Thyroid gland (tissue), 4 donors: ENCODE measurements around the gene ACP4. TPM values are rescaled to one million over a fixed set of nuclear protein-coding genes. Genes with fewer than 3 reads are reported as not detected.

Experiments
- DNase-seq, 2 donors: peaks; one replicate each; pipeline ENCODE4 v3.0.0-alpha.2; 2019
- H3K27ac ChIP-seq, 3 donors: fragments of 200-600 bp; sonication (generic); 1 replicate in 2 of 3; 2 replicates in 1 of 3; pipeline ENCODE4 v1.5.1; 2016 to 2019; ENCODE audit warnings: mild to moderate bottlenecking in 1 of 3, moderate library complexity in 1 of 3
- H3K27me3 ChIP-seq: fragments of 200-600 bp; sonication (generic); one replicate; pipeline ENCODE4 v1.5.1; 2019
- H3K36me3 ChIP-seq, 2 donors: fragments of 200-600 bp; sonication (generic); one replicate each; pipeline ENCODE4 v1.5.1; 2016 to 2019
- H3K4me1 ChIP-seq, 2 donors: fragments of 200-600 bp; sonication (generic); one replicate each; pipeline ENCODE4 v1.5.1; 2017 to 2019
- H3K4me3 ChIP-seq, 3 donors: fragments of 200-600 bp; sonication (generic); replicated peaks in 1 of 3; 1 replicate in 2 of 3; 2 replicates in 1 of 3; pipeline ENCODE4 v1.5.1; 2016; ENCODE audit warnings: mild to moderate bottlenecking in 1 of 3
- H3K9me3 ChIP-seq: fragments of 200-600 bp; sonication (generic); one replicate; pipeline ENCODE4 v1.5.1; 2017
- POLR2A ChIP-seq, 2 donors: fragments of 450-650 bp; IDR thresholded peaks; one replicate each; pipeline ENCODE4 v1.6.1; 2017; ENCODE audit warnings: antibody characterized with exemption in 2 of 2, mild to moderate bottlenecking in 2 of 2, moderate library complexity in 1 of 2
- WGBS, 2 donors: methylation state at CpG; one replicate each; pipeline ENCODE4 v1.1.5; 2017; 5-methylcytosine and 5-hydroxymethylcytosine counted together
- intact Hi-C: fragments of 100-400 bp; cut with DNase I; formaldehyde crosslinking; loops from one replicate; pipeline ENCODE4 v1.15.1; 2023
- total RNA-seq, 4 donors: library from RNA; depleted of rRNA; stranded (reverse); fragments of >200 nt; gene quantifications; one replicate each; pipeline ENCODE4 v1.2.3, GENCODE V29; 2016
- TF ChIP-seq, protein P1 (sequence below), 6 experiments: fragments of 200-600 bp in 3 of 6; fragments of 450-650 bp in 3 of 6; sonication (generic) in 3 of 6; IDR thresholded peaks; one replicate each; pipeline ENCODE4 v1.5.1; 2016 to 2019; ENCODE audit warnings: antibody characterized with exemption in 6 of 6, mild to moderate bottlenecking in 2 of 6, inconsistent platforms in 1 of 6, moderate library complexity in 1 of 6

ACP4 gene
- total RNA-seq, 4 donors from 2014 or later, result not detected

DNA sequence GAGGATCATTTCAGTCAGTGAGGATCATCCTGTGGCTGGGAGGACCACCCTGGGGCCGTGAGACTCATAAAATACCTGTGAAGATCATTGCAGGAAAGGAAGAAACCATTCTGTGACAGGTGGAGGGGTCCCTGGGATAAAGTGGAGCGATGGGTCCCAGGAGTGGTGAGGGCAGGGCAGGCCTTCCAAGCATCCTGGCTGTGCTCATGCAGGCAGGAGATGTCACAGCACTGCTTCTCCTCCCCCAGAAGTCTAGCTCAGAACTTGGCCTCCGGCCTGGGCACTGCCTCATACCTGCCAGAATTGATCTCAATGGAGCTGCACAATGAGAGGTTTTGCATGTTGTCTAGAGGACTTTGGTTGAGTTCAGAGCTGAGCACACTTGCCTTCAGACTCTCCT lies 22.3 kb downstream of the ACP4 start:
- no peak for DNase-seq
- no peaks in the 10 kb centered on the region for H3K27me3 ChIP-seq
- 80 to 84% methylated on average over 3 of the region's 3 CpGs for WGBS, 2 donors
- intact Hi-C loops, result no loop called here
- H3K9me3 ChIP-seq, result no peaks in the 10 kb centered on the region
- H3K4me3 ChIP-seq, result no peak overlapping the region
- no peaks in the 10 kb centered on the region for H3K4me1 ChIP-seq
- TF ChIP-seq POLR2A (IDR thresholded peaks at IDR 0.05), result no peak
- TF ChIP-seq, protein P1, sequence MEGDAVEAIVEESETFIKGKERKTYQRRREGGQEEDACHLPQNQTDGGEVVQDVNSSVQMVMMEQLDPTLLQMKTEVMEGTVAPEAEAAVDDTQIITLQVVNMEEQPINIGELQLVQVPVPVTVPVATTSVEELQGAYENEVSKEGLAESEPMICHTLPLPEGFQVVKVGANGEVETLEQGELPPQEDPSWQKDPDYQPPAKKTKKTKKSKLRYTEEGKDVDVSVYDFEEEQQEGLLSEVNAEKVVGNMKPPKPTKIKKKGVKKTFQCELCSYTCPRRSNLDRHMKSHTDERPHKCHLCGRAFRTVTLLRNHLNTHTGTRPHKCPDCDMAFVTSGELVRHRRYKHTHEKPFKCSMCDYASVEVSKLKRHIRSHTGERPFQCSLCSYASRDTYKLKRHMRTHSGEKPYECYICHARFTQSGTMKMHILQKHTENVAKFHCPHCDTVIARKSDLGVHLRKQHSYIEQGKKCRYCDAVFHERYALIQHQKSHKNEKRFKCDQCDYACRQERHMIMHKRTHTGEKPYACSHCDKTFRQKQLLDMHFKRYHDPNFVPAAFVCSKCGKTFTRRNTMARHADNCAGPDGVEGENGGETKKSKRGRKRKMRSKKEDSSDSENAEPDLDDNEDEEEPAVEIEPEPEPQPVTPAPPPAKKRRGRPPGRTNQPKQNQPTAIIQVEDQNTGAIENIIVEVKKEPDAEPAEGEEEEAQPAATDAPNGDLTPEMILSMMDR (IDR thresholded peaks at IDR 0.05), result no peak
- no peaks in the 10 kb centered on the region for H3K36me3 ChIP-seq
- H3K27ac ChIP-seq, result no peak overlapping the region

DNA sequence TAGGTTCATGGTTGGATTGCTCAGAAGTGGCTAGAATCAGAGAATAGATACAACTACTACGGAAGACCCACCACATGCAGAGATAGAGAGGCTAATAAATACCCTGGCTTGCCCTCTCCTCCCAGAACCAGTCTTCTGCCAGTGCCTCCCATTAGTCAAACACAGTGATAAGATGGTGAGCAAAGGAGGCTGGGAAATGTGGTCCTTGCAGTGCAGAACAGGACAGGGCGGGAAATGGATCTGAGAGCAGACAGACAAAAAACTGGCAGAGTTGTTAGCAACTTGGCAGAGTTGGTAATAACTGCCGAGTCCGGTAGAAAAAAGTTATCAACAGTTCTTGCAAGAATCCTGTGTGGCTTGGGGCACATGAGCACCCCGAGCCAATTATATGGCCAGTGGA lies 24.7 kb downstream of the ACP4 start:
- H3K4me1 ChIP-seq, result peaks cover 0 to 10% of the 10 kb centered on the region in 2 donors

DNA sequence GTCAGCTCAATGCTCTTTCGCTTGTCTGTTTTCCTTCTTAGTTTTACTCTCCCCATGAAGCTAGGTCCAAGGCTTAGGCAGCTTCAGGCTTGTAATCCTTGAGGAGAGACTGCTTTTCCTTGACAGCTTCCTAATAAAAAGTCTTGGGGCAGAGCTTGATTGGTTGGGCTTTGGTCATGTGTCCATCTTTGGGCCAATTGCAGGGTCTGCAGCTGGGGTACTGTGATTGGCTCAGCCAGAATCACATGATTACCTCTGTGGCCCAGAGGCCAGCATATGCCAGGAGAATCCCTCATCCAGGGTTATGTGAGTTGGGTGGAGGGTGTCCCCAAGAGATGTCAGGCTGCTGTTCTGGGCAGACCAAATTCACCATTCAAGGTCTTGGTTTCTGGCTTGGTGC lies 25.2 kb downstream of the ACP4 start:
- 94 to 100% methylated on average over 1 of the region's 1 CpG for WGBS, 2 donors
- intact Hi-C loops, result no loop called here
- H3K36me3 ChIP-seq, result no peaks in the 10 kb centered on the region
- H3K4me3 ChIP-seq, result no peak overlapping the region
- H3K9me3 ChIP-seq, result no peaks in the 10 kb centered on the region
- H3K27ac ChIP-seq, result no peak overlapping the region
- peaks cover 0 to 10% of the 10 kb centered on the region in 2 donors for H3K4me1 ChIP-seq
- DNase-seq, result no peak
- peaks cover 4% of the 10 kb centered on the region for H3K27me3 ChIP-seq
- TF ChIP-seq POLR2A (IDR thresholded peaks at IDR 0.05), result no peak
- TF ChIP-seq, protein P1 (IDR thresholded peaks at IDR 0.05), result no peak

More for the DNA sequence above, 24.7 kb downstream of the ACP4 start:
- no peak for TF ChIP-seq POLR2A (IDR thresholded peaks at IDR 0.05)
- TF ChIP-seq, protein P1 (IDR thresholded peaks at IDR 0.05), result no peak
- H3K4me3 ChIP-seq, result no peak overlapping the region
- H3K27me3 ChIP-seq, result peaks cover 4% of the 10 kb centered on the region
- no peaks in the 10 kb centered on the region for H3K9me3 ChIP-seq
- intact Hi-C loops, result no loop called here
- H3K27ac ChIP-seq, result no peak overlapping the region
- no peak for DNase-seq
- no peaks in the 10 kb centered on the region for H3K36me3 ChIP-seq
- WGBS, 2 donors, result 79 to 81% methylated on average over 5 of the region's 5 CpGs

DNA sequence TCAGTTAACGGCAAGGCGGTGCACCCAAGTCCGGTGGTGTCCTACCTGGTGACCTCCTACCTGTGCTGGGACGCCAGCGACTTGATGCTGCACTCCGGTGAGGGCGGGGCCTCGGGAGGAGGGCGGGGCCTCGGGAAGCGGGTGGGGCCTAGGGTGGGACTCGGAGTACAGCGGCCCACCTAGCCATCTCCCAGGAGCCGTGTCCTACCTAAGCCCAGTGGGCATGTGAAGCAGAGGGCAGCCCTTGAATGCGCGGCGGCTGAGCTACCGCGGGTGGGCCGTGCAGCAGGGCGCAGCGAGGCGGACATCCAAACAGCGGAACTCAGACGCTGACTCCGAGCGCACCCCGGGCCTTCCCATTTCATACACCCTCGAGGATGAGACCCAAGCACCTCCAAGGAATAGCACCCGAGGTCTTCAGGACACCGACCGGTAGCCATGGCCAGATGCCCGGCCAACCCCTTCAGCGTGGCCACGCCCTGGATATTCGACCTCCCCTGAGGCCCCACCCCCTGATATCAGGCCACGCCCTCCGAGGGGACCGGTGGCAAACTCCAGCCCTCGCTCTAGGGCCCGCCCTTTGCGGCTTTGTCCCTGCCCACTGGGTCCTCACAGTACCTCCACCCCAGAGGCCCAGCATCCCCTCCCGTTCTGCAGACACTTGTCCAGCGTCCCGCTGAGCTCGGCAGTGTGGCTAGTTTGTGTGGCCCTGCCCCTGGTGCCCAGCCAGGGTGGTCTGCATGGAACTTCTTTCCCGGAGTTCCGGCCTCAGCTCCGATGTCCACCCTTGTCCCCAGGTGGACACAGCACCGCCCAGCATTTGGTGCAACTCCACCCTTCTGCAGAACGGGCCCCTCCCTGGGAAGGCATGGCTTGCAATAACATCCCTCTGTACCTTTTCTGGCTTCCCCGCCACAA lies 28.0 kb downstream of the ACP4 start:
- Histone ChIP-seq H3K4me3 (no peak overlapping the region), H3K36me3 (no peaks in the 10 kb centered on the region), H3K9me3 (no peaks in the 10 kb centered on the region), H3K27ac (no peak overlapping the region), H3K27me3 (peaks cover 4% of the 10 kb centered on the region), H3K4me1 (peaks cover 0 to 14% of the 10 kb centered on the region in 2 donors)
- TF ChIP-seq, protein P1 (IDR thresholded peaks at IDR 0.05), result no peak
- no peak for TF ChIP-seq POLR2A (IDR thresholded peaks at IDR 0.05)
- 7 to 9% methylated on average over 24 to 45 of the region's 52 CpGs for WGBS, 2 donors
- intact Hi-C loops, result no loop called here
- DNase-seq, result peak; percentile 71 to 73

DNA sequence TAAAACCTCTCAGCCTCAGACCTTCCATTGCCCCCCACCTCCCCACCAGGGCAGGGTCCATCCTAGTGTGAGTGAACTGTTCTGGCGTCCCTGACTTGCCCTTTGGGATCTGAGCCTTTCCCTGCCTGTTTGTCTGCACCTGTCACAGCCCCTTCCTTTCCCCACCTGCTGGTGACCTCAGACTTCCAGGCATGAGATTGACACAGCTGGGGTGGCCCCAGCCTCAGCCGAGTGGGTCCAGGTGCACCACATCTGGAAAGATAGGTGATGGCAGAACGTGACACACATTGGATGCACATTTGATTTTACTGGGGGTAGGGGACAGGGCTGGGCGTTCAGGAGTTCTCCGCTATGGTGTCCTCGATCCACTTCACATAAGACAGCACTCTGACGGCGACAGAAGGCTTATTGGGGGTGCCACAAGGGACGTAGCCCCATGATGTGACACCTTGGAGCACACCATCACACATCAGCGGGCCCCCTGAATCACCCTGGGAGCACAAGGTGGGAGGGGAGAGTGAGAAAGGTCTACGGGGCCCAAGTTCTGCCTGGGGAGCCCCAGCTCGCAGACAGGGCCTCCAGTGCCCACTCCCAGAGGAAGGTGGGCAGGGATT lies 28.8 kb downstream of the ACP4 start:
- H3K27me3 ChIP-seq, result peaks cover 4% of the 10 kb centered on the region
- WGBS, 2 donors, result 75 to 82% methylated on average over 10 to 12 of the region's 12 CpGs

More for the DNA sequence above, 28.8 kb downstream of the ACP4 start:
- TF ChIP-seq, protein P1 (IDR thresholded peaks at IDR 0.05), result no peak
- no peak for TF ChIP-seq POLR2A (IDR thresholded peaks at IDR 0.05)
- peaks cover 0 to 14% of the 10 kb centered on the region in 2 donors for H3K4me1 ChIP-seq
- no peaks in the 10 kb centered on the region for H3K36me3 ChIP-seq
- no peak overlapping the region for H3K4me3 ChIP-seq
- H3K27ac ChIP-seq, result no peak overlapping the region
- no peak for DNase-seq
- intact Hi-C loops, result no loop called here
- no peaks in the 10 kb centered on the region for H3K9me3 ChIP-seq
